Panc1 (cell line): ENCODE data around the gene PAX2.

Source experiments
- CTCF ChIP-seq: fragments of 450-650 bp; IDR thresholded peaks from 2 replicates; pipeline ENCODE4 v1.5.1; 2017; ENCODE audit warnings: mild to moderate bottlenecking
- POLR2AphosphoS5 ChIP-seq: IDR thresholded peaks from 2 replicates; pipeline ENCODE4 v1.6.1; 2012; ENCODE audit warnings: mild to moderate bottlenecking, low read depth, low read length, moderate library complexity
- TF ChIP-seq, protein P1 (sequence below), 2 experiments: IDR thresholded peaks; 2 replicates each; pipeline ENCODE4 v1.6.1; 2011 to 2012; ENCODE audit warnings: low read depth in 2 of 2, control low read depth in 1 of 2, low read length in 1 of 2, mild to moderate bottlenecking in 1 of 2, moderate library complexity in 1 of 2; ENCODE audit not compliant: insufficient read depth in 1 of 2

GRCh38 chr10:100803908-100804307, 58.5 kb downstream of the PAX2 start:
- no peak for TF ChIP-seq CTCF
- TF ChIP-seq POLR2AphosphoS5 = no peak
- TF ChIP-seq, protein P1, sequence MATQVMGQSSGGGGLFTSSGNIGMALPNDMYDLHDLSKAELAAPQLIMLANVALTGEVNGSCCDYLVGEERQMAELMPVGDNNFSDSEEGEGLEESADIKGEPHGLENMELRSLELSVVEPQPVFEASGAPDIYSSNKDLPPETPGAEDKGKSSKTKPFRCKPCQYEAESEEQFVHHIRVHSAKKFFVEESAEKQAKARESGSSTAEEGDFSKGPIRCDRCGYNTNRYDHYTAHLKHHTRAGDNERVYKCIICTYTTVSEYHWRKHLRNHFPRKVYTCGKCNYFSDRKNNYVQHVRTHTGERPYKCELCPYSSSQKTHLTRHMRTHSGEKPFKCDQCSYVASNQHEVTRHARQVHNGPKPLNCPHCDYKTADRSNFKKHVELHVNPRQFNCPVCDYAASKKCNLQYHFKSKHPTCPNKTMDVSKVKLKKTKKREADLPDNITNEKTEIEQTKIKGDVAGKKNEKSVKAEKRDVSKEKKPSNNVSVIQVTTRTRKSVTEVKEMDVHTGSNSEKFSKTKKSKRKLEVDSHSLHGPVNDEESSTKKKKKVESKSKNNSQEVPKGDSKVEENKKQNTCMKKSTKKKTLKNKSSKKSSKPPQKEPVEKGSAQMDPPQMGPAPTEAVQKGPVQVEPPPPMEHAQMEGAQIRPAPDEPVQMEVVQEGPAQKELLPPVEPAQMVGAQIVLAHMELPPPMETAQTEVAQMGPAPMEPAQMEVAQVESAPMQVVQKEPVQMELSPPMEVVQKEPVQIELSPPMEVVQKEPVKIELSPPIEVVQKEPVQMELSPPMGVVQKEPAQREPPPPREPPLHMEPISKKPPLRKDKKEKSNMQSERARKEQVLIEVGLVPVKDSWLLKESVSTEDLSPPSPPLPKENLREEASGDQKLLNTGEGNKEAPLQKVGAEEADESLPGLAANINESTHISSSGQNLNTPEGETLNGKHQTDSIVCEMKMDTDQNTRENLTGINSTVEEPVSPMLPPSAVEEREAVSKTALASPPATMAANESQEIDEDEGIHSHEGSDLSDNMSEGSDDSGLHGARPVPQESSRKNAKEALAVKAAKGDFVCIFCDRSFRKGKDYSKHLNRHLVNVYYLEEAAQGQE (IDR thresholded peaks at IDR 0.05; ENCODE audit: insufficient read depth in 1 of 2, low read depth in 2 of 2, low read length in 1 of 2) = no peak
